ENCODE results near the gene SPOCK1.

Gene SPOCK1

GRCh38 chr5:137142764-137143605, 356.1 kb downstream of the SPOCK1 start:
- DNase-seq = no peak

GRCh38 chr5:137142346-137142745, 356.8 kb downstream of the SPOCK1 start:
- DNase-seq = no peak

GRCh38 chr5:137141779-137142178, 357.3 kb downstream of the SPOCK1 start:
- no peak for DNase-seq

- DNase-seq = no peak
These were observed 362.0 kb downstream of the SPOCK1 start for GRCh38 chr5:137136991-137137632.

- no peak for DNase-seq
These were observed 364.1 kb downstream of the SPOCK1 start for GRCh38 chr5:137134920-137135532.

GRCh38 chr5:137129886-137130680, 369.0 kb downstream of the SPOCK1 start:
- no peak for DNase-seq

GRCh38 chr5:137128012-137128411, 371.1 kb downstream of the SPOCK1 start:
- DNase-seq = no peak

- DNase-seq = no peak
These were observed 372.3 kb downstream of the SPOCK1 start for GRCh38 chr5:137126829-137127228.

GRCh38 chr5:137122558-137122957, 376.6 kb downstream of the SPOCK1 start:
- DNase-seq = no peak

GRCh38 chr5:137122075-137122474, 377.1 kb downstream of the SPOCK1 start:
- no peak for DNase-seq

GRCh38 chr5:137119321-137119720, 379.8 kb downstream of the SPOCK1 start:
- no peak for DNase-seq

- DNase-seq = no peak
These were observed 380.5 kb downstream of the SPOCK1 start for GRCh38 chr5:137118629-137119028.

GRCh38 chr5:137115152-137115551, 384.0 kb downstream of the SPOCK1 start:
- DNase-seq = no peak

GRCh38 chr5:137114529-137114928, 384.6 kb downstream of the SPOCK1 start:
- no peak for DNase-seq

GRCh38 chr5:137113939-137114338, 385.2 kb downstream of the SPOCK1 start:
- DNase-seq = no peak

- no peak for DNase-seq
These were observed 386.0 kb downstream of the SPOCK1 start for GRCh38 chr5:137113161-137113560.

GRCh38 chr5:137105351-137106035, 393.6 kb downstream of the SPOCK1 start:
- DNase-seq = no peak

- no peak for DNase-seq
These were observed 397.6 kb downstream of the SPOCK1 start for GRCh38 chr5:137101544-137101943.

GRCh38 chr5:137099651-137100050, 399.5 kb downstream of the SPOCK1 start:
- DNase-seq = no peak

GRCh38 chr5:137098663-137099062, 400.5 kb downstream of the SPOCK1 start:
- no peak for DNase-seq

- DNase-seq = no peak
These were observed 400.9 kb downstream of the SPOCK1 start for GRCh38 chr5:137098238-137098637.

GRCh38 chr5:137097203-137097602, 401.9 kb downstream of the SPOCK1 start:
- no peak for DNase-seq

Measured in activated T-cell treated with anti-CD3 and anti-CD28 coated beads for 4 hours (primary cell).